Measurements from ENCODE around the gene CDKAL1.
"Not testable (repeated sequence)": the region's sequence is repeated elsewhere in the genome, so short reads cannot be mapped to it uniquely, and the experiment has no call there.

CDKAL1 gene

DNA sequence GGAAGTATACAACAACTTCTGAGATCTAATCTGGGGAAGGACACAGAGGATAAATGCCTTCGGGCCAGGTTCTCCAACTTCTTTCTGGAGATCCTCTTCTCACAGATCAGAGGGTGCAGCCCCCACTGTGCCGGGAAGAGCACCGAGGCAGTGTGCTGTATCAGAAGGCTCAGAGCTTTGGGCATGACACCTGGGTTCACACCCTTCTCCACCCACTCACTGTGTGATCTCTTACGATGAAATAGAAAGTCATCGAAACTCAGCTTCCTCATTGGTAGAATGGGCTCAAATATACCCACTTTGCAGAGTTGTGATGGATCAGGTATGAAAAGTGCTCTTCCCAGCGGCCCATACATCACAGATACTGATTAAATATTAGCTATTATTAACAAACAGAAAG lies 711.8 kb downstream of the CDKAL1 start:
- no peak for DNase-seq (ENCODE audit: low read depth, low spot score)

DNA sequence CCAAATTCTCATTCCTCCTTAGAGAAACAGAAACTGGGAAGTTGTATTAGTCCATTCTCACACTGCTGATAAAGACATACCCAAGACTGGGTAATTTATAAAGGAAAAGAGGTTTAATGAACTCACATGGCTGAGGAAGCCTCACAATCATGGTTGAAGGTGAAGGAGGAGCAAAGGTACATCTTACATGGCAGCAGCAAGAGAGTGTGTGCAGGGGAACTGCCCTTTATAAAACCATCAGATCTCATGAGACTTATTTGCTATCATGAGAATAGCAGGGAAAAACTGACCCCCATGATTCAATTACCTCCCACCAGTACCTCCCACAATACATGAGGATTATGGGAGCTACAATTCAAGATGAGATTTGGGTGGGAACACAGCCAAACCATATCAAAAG lies 720.2 kb downstream of the CDKAL1 start:
- not testable (repeated sequence) for DNase-seq (ENCODE audit: low read depth, low spot score)

DNA sequence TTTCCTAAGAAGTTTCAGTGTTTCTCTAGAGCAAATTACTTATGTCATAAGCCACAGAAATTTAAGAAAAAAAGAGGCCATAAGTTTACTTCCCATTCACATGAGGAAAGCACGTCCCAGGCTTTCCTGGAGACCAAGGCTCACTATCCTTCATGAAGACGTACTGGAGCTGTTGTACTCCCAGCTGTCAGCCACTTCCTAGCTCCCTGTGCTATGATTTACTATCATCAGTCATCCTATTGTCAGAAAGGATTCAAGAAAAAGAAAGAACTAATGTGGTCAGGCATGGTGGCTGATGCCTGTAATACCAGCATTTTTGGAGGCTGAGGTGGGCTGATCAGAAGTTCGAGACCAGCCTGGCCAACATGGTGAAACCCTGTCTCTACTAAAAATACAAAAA lies 721.9 kb downstream of the CDKAL1 start:
- DNase-seq (ENCODE audit: low read depth, low spot score) = no peak

DNA sequence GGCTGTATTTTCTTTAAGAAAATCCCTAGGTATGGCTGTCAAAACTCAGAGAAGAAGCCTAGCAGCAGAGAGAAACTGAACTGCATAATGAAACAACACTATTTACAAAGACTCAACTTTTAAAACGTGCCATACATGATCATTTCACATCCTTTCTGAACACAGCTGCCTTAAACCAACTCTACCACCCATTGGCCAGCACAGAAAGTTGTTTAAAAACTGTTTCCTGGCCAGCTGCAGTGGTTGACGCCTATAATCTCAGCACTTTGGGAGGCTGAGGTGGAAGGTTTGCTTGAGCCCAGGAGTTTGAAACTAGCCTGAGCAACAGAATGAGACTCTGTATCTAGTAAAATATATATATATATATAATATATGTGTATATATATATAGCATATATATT lies 722.9 kb downstream of the CDKAL1 start:
- DNase-seq (ENCODE audit: low read depth, low spot score) = no peak

DNA sequence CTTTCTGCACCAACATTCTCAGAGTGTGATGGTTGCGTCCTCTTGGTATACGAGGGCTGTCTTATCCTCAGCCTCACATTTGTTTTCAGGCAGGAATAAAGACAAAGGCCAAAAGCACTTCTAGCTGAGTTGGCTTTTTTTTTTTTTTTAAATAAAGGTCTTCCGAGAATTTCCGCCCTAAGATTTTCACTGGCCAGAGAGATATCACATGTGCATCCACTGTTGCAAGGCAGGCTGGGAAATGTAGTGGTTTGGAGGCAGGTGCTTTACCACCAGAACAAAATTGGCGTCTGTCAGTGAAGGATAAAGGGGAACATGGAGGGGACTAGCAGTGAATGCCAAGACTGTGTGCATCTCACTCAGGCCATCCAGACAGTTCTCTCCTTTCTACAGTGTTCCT lies 724.4 kb downstream of the CDKAL1 start:
- DNase-seq (ENCODE audit: low read depth, low spot score) = no peak

DNA sequence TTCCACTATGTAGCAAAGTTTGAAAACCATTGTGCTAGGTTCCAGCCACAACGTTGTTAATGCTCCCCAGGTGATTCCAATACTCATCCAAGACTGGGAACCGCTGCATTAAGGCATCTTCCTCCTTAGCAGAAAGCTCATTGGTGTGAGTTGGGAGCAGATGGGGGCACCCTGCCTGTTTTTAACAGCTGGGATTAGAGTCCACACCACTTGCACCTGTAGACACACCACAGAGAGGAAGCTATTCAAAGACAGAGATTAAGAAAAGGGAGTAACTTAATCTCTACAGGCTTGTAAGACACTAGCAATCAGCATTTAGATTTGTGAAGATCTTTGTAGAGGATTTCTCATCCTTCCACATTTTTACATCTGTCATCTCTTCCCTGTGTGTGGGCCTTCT lies 725.4 kb downstream of the CDKAL1 start:
- no peak for DNase-seq (ENCODE audit: low read depth, low spot score)

DNA sequence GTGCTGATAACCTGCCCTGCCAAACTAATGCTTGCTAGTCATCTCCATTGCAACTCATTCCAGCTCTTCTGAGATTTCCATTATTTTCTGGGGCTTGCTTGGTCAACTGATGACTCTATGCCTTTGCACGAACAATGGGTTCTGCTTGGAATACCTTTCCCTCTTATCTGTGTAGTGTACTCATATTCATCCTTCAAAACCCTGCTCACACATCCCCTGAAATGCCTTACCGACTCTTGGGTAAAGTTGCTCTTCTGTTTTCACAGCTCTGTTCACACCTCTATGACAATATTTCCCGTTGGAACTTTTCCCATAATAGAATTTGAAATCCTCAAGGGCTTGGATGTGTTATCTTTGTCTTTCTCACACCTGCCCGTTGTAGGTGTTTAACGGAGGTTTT lies 728.2 kb downstream of the CDKAL1 start:
- DNase-seq (ENCODE audit: low read depth, low spot score) = no peak

DNA sequence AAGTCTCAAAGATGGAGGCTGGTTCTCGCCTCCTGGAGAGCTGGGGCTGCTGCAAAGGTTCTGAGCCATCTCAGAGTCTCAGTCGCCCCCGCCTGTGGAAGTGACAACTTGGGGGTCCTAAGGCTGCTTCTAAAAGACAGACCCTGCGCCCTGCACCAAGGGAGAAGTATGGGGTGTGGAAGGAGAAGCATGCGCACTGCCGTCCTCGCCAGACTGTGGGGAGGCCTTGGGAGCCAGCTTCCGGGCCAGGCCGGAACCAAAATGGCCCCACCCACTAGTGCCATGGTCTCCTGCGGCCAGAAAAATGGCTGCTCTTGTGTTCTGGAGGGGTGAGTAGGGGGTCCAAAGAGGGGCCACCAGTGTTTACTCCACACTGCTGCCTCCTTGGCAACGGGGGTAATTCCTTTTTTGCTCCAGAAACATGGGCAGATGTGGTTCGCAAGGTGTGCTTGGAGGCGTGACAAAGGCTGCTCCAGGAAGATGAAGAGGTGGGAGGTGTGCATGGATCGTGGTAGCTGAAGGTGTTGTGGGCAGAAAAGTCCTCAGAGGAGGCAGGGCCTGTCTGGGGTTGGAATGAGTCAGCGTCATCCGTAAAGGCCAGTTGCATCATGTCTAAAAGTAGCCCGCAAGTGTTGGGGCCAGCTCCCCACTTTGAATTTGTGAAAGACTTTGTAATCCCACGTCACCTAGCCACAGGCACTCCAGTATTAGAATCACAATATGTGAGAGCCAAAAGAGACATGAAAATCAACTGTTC lies 729.5 kb downstream of the CDKAL1 start:
- DNase-seq (ENCODE audit: low read depth, low spot score) = no peak

DNA sequence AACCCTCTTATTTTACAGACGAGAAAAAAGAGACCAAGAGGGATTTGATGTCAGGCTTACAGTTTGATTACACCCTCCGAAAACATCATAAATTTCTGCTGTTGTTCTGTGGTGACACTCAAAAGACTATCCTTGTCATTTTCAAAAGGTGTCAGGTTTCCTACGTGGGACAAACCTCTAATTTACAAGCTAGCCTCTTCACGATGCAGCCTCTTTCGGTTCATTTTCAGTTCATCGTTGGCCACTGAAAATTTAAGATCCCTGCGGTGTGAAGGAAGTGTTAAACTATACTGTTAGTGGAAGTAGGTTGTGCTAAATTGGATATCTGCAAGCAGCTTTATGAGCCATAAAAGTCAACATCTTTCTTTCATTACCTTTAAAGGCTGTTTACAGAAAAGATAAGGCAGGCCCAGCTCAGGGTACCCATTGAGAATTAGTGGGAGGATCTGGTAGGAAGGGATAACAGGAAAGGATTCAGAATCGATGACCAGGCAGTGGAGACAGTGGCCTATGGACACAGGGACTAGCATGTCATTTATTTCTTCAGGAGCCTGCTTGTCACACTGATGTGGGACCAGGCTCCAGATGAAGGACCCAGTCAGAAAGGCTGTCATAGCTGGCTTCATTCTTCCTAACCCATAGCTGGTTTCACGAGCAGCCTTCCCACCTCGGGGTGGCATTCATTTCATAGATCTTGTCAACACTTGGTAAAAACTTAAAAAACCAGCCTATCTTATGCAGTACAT lies 730.2 kb downstream of the CDKAL1 start:
- no peak for DNase-seq (ENCODE audit: low read depth, low spot score)

DNA sequence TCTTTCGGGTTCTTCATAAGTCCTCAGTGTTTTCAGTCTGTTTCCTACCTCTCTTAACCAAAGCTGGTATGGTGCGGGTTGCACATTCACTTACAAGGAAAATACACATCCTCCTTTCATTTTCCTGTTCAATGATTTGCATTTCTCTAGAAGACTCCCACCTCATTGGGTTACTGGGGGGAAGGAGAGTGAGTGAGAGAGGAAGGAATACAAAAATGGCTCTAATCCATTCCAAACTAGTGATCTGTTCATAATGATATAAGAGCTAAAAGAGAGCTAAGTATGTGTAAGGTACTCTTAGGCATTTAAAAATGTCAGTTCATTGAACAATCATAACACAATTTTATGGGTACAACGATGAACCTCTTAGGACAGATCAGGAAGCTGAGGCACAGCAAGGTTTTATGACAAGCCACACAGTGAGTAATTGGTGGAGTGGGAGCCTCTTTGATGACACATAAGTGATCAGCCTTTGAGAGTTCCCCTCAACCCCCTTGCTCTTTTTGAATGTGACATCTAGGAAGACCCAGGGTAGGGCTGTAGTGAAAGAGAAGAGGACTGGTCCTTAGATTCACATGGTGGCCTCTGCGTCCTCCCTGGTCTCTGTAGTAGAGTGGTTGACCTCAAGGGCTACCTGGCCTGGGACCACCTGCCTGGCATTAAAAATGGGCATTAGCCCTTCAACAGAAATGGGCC lies 730.9 kb downstream of the CDKAL1 start:
- no peak for DNase-seq (ENCODE audit: low read depth, low spot score)

DNA sequence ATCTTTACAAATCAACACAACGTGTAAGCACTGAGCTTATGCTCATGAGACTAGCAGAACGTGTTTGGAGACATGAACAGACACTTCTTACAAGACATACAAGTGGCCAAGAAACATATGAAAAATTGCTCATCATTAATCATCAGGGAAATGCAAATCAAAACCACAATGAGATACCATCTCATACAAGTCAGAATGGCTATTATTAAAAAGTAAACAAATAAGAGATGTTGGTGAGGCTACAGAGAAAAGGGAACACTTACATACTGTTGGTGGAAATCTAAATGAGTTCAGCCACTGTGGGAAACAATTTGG lies 731.4 kb downstream of the CDKAL1 start:
- DNase-seq (ENCODE audit: low read depth, low spot score) = no peak

DNA sequence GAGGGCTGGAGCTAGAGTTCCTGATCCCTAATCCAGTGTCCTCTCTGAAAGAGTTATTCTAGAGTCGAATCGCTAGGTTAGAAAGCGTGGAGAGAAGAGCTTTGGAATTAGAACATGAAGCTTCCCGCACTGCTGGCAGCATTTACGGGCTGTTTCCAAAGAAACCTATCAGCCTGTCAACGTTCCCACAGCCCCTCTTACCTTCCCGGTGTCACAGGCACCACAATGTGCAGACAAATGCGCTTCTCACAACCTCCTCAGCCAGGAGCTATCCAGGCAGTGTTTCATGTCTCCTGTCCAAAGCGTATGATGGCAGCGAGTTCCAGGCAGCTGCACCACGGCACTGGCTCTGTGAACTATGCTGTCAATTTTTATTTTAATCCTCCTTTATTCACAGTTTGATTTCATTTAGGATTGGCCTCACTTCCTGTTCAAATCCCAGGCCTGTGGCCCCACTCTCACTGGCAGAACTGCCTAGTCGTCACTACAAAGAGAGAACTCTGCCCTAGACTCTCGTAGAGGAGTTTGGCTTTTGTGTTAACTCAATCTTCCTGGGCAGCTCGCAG lies 736.5 kb downstream of the CDKAL1 start:
- DNase-seq (ENCODE audit: low read depth, low spot score) = no peak

DNA sequence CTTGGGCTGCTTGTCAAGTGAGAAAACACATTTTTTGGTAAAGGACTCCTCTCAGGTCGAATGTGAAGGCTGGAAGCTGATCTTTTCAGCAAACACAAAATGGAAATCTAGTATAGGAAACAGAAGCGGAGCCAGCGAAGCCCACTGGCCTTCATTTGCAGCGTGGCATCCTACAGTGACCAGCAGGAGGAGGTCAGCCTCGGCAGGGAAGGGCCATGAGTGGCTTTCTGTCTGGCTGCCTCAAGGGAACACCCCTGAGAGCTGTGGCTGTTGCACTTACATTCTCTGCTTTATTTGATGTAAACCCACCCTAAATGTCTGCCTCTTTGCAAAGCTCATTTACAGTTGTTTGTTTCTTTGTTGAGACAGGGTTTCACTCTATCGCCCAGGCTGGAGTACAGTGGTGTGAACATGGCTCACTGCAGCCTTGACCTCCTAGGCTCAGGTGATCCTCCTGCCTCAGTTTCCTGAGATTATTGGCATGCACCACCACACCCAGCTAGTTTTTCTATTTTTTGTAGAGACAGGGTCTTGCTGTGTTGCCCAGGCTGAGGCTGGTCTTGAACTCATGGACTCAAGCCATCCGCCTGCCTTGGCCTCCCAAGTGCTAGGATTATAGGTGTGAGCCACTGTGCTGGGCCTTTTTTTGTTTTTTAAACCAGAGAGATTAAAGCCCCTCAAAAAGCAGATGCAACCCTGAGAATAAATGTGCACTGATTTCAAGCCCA lies 737.3 kb downstream of the CDKAL1 start:
- no peak for DNase-seq (ENCODE audit: low read depth, low spot score)

DNA sequence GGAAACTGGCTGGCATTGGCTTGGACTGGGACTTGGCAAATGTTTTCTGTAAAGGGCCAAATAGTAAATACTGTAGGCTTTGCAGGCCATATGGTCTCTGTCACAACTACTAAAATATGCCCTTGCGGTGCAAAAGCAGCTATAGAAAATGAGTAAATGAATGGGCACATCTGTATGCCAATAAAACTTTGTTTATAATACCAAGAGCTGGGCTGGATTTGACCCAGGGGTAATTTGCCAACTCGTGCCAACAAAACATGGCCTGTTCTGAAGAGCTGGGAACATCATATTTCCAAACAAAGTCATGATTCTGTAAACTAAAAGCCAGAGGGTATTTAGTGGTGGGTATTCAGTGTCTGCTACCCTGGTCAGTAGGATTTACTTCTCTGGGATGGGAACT lies 739.2 kb downstream of the CDKAL1 start:
- DNase-seq (ENCODE audit: low read depth, low spot score) = no peak

DNA sequence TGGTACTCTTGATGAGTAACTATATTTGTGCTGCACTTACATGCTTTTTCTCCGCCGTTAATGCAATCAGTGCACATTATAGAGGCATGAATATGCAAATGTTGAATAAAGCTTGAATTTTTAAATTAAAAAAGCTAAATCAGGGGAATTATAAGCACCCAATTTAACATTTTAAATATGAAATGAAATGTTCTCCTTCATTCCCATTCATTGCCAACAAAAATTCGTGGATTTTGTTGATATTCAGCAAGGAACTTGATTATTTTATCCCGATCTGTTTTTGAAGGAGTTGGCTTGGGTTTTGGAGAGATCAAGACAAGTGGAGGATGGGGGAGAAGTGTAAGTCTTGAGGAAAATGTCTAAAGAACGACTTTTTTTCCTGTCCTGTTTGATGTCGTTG lies 740.6 kb downstream of the CDKAL1 start:
- no peak for DNase-seq (ENCODE audit: low read depth, low spot score)

DNA sequence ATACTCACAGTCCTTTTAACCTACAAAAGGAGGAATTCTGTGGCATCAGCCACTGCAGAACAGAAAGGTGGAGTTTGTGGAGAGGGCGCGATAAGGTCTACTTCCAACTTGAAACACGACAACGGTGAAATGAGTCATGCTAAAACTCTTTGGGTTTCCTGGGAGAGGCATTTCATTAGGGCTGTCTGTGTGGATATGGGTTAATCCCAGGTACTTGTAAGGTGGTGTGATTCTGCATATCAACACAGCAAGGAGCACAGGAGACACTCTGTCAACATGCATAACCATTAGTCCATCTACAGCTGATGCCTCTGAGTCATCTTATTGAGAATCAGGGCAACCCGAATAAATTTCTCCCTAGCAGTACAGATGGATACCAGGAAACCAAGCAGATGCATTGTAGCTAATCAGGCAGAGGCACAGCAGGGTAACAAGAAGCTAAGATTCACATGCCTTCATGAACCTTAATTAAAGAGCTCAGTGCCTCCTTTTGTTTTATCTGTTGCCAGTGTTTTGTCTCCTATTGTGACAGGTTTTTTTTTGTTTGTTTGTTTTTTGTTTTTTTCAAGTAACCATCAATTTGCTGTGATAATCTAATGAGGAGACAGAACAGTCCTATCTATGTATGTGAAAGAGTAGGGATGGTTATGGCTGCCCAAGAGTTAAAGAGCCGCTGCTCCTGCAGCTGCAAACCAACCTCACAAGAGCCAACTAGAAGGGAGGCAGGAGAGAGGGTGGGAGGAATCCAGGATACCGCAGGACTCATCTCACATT lies 743.5 kb downstream of the CDKAL1 start:
- DNase-seq (ENCODE audit: low read depth, low spot score) = no peak

DNA sequence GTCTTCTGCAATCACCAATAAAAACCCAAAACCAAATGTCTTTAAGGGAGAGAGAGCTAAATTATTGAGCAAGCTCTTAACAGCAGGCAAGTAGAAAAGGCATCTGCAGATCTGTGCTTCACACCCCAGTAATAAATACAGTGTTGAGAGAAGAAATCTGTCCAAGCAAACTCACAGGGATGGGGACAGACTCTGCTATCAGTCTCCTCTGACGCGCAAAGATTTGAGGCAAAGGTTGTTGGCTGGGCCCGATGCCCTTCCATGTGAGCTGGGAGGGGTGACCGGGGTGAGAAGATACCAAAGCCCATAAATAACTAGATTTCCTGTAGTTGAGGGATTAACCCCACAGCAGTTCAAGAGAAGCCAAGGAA lies 744.1 kb downstream of the CDKAL1 start:
- no peak for DNase-seq (ENCODE audit: low read depth, low spot score)

DNA sequence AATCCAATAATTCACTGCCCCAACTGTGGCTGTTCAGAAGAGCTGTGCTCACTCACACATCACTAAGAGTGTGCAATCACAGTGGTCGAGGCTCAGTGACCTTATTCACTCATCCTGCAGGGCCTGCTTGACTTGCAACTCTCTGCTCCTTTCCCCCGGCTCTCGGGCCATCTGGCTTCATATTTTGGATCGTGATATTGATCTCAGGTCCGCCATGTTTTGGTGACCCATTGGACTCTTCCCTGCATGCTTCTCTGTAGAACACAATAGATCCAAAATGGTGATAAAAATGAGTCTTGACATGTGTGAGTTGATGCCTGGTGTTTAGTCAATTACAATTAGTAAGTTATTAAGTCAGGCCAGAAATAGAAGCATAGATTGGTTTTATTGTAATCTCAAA lies 745.4 kb downstream of the CDKAL1 start:
- DNase-seq (ENCODE audit: low read depth, low spot score) = no peak

DNA sequence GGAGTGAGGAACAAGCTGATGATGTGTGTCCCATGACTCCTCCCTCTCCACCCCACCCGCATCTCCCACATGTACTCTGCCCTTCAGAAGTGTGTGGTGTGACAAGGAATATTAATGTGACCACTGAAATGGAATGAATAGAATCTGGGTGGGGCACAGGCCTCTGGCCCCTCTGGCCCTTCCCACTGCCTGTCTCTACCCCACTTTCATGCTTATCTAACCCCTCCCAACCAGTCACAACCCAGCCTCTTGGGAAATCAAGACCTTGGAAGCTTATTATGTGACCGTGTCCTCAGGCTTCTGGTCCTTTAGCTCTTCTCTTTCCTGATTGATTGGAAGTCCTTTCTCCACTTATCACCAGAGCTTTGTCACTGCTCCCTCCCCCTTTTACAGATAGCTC lies 747.1 kb downstream of the CDKAL1 start:
- no peak for DNase-seq (ENCODE audit: low read depth, low spot score)
